ENCODE measurements around the gene DDX54.
A peak's percentile ranks its signal among the peaks of the same experiment; 100 is the strongest.
"Not testable (repeated sequence)": the region's sequence is repeated elsewhere in the genome, so short reads cannot be mapped to it uniquely, and the experiment has no call there.

Gene DDX54

GRCh38 chr12:113161415-113162016 is 23.8 kb downstream of the DDX54 start:
- no peak for DNase-seq

DNA sequence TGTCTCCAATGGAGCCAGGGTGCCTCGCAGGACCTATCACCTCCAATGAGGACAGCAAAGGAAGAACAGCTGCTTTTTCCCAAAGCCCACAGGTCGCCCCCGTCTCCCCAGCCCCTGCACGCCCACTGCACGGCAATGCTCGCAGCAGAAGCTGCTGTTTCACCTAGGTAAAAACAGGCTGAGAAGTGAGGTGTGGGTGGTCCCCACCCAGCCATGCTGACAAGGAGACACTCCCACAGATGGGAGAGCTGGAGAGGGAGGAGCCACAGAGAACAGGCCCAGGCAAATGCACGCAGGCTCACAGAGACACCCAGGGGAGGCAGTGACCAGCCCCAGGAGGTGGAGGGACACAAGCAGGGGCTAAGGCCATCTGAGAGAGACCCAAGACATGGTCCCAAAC is 25.3 kb downstream of the DDX54 start:
- no peak for DNase-seq

GRCh38 chr12:113158439-113159203 is 26.7 kb downstream of the DDX54 start:
- no peak for DNase-seq

DNA sequence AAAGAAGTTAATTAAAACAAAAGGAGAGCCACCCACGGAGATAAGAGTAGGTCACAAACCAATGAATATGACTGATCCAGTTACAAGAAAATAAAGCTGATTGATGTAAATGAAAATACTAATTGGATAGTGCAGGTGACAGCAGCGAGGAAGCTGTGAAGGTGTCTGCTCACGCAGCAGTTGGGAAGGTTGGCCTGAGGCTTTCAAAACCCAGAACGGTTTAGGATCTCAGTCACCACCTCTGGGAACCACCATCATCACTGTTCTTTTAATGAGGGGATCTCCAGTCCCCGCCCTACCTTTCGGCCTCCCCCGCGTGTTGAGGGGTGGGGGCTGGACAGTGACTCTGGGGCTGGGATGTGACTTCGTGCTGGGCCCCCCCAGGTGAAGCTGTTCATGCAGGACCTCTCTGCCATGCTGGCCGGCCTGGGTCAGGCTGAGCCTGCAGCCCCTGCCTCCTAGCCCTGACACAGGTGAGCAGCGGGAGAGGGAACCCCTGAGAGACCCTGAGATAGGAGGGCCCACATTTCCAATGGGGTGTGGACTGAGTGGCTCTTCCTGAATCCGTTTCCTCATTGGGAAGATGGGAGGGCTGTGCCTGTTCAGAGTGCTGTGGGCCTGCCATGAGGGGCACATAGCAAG is 27.9 kb downstream of the DDX54 start:
- DNase-seq = no peak

- no peak for DNase-seq
Observed at GRCh38 chr12:113155646-113156045, 29.6 kb downstream of the DDX54 start.

- no peak for DNase-seq
Observed at GRCh38 chr12:113155060-113155459, 30.2 kb downstream of the DDX54 start.

DNA sequence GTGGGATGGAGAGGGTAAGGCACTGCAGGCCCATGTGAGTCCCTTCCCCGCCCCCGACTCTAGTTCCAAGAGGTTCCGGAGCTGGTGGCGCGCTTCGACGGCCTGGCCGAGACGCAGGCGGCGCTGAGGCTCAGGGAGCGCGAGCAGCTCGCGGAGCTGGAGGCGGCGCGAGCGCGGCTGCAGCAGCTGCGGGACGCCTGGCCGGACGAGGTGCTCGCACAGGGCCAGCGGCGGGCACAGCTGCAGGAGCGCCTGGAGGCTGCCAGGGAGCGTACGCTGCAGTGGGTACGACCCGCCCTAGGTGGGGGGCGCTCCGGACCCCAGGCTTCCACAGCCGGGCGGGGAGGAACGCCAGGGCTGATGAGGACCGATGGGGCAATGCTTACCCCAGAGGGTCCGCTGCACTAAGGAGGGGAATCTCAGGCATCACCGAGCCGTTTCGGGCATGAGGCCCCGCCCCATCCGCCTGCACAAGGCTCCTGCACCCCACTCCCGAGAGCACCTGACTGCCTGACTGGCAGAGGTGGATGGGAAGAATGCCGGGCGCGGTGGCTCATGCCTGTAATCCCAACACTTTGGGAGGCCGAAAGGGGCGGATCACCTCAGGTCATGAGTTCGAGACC is 30.8 kb downstream of the DDX54 start:
- DNase-seq = no peak

DNA sequence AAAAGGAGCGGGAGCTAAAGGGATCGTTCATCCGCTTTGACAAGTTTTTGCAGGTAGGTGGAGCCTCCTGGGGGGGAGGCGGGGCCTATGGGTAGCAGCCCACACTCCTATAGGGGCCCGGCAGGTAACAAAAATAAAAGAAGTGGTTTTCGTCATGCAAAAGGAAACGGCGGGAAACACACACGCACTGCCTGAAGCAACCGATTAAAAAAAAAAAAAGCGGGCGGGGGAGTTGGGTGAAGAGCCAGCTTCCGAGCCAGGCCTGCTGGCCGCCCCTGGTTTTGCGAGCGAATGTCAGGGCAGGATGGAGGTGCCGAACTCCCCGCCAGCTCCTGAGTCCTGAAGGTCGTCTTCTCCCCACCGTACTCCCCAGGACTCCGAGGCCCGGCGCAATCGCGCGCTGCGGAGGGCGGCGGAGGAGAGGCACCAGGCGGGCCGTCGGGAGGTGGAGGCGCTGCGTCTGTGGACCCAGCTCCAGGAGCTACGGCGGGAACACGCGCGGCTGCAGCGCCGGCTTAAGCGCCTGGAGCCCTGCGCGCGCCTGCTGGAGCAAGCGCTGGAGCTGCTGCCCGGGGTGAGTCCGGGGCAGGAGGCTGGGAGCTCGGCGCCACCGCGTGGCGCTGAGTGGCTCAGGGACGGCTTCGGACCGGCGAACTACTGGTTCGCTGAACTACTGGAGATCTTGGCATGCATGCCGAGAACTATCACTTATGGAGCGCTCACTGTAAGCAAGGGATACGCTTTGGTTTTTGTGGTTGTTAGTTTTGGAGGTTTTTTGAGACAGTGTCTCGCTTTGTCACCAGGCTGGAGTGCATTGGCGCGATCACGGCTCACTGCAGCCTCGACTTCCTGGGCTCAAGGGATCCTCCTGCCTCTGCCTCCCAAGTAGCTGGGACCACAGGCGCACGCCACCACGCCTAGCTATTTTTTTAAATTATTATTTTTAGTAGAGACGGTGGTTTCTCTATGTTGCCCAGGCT is 32.2 kb downstream of the DDX54 start:
- peak; percentile 75 for DNase-seq

- DNase-seq = no peak
Observed at GRCh38 chr12:113152196-113152834, 33.0 kb downstream of the DDX54 start.

DNA sequence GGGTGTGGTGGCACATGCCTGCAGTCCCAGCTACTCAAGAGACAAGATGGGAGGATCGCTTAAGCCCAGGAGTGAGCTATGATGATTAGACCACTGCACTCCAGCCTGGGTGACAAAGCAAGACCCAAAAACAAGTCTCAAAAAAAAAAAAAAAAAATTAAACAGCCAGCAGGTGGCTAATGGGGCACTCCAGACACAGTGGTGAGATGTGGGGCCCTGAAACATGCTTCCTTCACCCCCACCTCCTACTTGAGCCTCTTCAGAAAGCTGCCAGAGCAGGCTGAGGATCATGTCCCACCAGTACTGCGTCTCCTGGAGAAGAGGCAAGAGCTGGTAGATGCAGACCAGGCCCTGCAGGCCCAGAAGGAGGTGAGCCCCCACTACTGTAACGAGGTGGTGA is 33.6 kb downstream of the DDX54 start:
- DNase-seq = no peak

DNA sequence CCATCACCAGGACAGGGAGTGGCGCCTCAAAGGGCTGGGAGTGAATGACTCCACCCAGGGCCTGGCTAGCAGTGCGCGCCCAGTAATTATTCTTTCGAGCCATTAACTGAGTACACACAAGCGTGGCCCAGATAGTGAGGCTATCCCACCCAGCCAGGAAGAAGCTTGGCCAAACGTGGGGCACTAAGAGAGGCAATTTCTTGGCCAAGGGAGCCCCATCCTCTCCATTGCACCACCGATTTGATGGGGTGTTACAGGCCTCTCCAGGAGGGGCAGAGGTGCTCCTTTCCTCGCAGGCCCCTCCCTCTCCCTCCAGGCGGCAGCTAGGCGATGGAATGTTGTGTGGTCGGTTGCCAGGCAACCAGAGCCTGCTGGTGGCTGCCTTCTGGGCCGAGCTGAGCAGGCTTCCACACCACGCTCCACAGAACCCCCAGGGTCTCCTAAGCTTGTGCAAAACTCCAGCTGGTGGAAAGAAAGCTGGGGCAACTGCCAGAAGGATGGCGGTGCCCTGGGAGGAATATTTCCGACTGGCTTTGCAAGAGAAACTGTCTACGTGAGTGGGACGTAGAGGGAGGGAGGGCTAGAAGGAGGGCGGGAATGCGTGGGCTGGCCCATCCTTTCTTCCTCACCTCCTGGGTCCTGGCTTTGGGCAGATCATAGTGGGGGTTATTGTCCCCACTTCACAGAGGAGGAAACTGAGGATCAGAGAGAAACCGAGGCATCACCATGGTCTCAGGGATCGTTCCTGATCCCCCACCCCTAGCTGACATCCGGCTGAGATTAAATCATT is 35.7 kb downstream of the DDX54 start, which contains the start of gene CFAP73:
CFAP73 (plus strand) TSS at position 364 of the 790 bp plus-strand sequence; CDS start at position 498, 134 bp downstream.
- no peak for DNase-seq

GRCh38 chr12:113146999-113147398 is 38.3 kb downstream of the DDX54 start:
- no peak for DNase-seq

DNA sequence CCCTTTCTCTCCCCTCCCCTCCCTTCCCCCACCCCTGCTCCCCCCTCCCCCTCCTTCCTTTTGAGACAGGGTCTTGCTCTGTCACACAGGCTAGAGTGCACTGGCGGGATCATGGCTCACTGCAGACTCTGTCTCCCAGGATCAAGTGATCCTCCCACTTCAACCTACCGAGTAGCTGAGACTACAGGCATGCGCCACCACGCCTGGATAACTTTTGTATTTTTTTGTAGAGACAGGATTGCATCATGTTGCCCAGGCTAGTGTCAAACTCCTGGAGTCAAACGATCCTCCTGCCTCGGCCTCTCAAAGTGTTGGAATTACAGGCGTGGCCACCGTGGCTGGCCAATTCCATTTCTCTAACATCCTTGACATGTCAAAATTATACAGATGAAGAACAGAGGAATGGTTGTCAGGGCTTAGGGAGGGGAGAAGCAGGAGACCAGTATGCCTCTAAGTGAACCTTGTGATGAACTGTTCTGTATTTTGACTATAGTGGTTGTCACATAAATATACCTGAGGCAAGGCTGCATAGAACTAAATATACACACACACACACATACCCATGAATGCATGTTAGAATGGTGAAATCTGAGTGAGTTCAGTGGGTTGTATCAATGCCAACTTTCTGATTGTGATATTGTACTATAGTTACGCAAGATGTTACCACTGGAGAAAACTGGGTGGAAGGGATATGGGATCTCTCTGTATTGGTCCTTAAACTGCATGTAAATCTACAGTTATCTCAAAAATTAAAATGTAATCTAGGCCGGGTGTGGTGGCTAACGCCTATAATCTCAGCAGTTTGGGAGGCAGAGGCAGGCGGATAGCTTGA is 39.3 kb downstream of the DDX54 start:
- DNase-seq = no peak

- DNase-seq = no peak
Observed at GRCh38 chr12:113144806-113145205, 40.5 kb downstream of the DDX54 start.

DNA sequence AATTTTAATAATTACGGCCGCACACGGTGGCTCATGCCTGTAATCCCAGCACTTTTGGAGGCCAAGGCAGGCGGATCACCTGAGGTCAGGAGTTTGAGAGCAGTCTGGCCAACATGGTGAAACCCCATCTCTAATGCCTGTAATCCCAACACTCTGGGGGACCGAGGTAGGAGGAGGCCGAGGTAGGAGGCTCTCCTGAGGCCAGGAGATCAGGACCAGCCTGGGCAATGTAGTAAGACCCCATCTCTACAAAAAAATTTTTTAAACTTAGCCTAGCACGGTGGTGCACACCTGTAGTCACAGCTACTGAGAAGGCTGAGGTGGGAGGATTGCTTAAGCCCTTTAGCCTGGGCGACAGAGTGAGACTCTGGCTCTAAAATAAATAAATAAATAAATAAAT is 41.3 kb downstream of the DDX54 start:
- no peak for DNase-seq

GRCh38 chr12:113142886-113143332 is 42.4 kb downstream of the DDX54 start:
- no peak for DNase-seq

DNA sequence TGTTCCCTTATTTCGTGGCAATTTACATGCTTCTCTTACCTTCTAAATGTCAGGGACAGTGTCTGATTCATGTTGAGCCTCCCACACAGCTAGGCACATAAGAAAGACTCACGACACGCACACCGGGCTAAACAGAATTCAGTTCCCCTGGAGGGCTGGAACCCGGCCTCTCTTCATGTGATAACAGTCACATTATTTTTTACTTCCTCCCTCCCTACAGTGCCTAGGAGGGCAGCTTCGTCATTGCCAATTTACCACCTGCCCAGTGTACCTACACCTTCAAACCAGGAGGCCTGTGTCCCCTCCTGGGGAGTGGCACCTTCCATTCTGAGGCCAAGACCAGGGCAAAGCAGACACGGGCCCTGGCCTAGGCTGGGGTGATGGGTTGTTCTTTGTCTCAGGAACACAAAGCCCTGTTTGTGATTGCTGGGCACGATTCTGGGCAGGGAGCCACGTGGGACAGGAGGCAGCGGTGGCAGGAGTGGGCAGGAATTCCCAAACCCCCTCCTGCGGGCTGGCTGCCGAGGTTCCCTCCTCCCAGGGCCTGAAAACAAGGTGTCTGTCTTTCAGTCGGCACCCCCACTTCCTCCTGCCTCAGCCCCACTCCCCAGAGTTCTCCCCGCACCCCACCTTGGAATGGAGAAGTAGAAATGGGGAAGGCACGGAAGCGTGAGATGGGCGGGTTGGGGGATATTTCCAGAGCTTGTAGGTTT is 42.9 kb downstream of the DDX54 start:
- DNase-seq = no peak

DNA sequence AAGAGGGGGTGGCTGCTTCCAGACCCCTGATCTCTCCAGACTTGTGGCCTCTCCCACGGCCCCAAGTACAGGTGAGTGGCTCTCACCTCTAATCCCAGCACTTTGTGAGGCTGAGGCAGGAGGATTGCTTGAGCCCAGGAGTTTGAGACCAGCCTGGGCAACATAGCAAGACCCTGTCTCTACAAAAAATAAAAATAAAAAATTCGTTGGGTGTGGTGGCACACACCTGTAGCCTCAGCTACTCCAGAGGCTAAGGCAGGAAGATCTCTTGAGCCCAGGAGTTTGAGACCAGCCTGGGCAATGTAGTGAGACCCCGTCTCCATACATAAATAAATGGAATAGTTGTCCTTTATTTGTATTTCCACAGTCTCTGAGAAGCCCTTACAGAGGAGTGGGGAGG is 43.6 kb downstream of the DDX54 start:
- not testable (repeated sequence) for DNase-seq

GRCh38 chr12:113140706-113141105 is 44.6 kb downstream of the DDX54 start:
- no peak for DNase-seq
